Tibial nerve (tissue), 4 donors: ENCODE data around the gene PPIA. TPM values are rescaled to one million over a fixed set of nuclear protein-coding genes. Genes with fewer than 3 reads are reported as not detected.

Experiments
- DNase-seq, 2 donors: peaks; one replicate each; pipeline ENCODE4 v3.0.0-alpha.2; 2019; ENCODE audit warnings: low spot score in 2 of 2
- H3K27ac ChIP-seq, 4 donors: fragments of 200-600 bp; sonication (generic) in 3 of 4; one replicate each; pipeline ENCODE4 v1.5.1; 2017 to 2019; ENCODE audit warnings: mild to moderate bottlenecking in 1 of 4
- H3K27me3 ChIP-seq, 2 donors: fragments of 200-600 bp; sonication (generic) in 1 of 2; one replicate each; pipeline versions ENCODE4 v1.5.1 to v1.6.0; 2017 to 2019
- H3K36me3 ChIP-seq, 3 donors: fragments of 200-600 bp; sonication (generic); one replicate each; pipeline ENCODE4 v1.5.1; 2018 to 2019
- H3K4me1 ChIP-seq, 4 donors: fragments of 200-600 bp; sonication (generic) in 3 of 4; one replicate each; pipeline ENCODE4 v1.5.1; 2017 to 2019
- H3K4me3 ChIP-seq, 4 donors: fragments of 200-600 bp; sonication (generic) in 3 of 4; one replicate each; pipeline ENCODE4 v1.5.1; 2017 to 2019; ENCODE audit warnings: mild to moderate bottlenecking in 1 of 4, moderate library complexity in 1 of 4
- H3K9me3 ChIP-seq, 4 donors: fragments of 200-600 bp; sonication (generic) in 3 of 4; one replicate each; pipeline ENCODE4 v1.5.1; 2017 to 2019
- CTCF ChIP-seq, 5 experiments: fragments of 200-600 bp in 3 of 5; fragments of 450-650 bp in 2 of 5; sonication (generic) in 3 of 5; IDR thresholded peaks; one replicate each; pipeline ENCODE4 v1.5.1; 2016 to 2019; ENCODE audit warnings: antibody characterized with exemption in 5 of 5, mild to moderate bottlenecking in 3 of 5, moderate library complexity in 2 of 5
- EP300 ChIP-seq, 2 donors: sonication (generic); formaldehyde crosslinking; IDR thresholded peaks; one replicate each; pipeline ENCODE4 v1.6.1; 2017; ENCODE audit warnings: antibody characterized with exemption in 2 of 2, mild to moderate bottlenecking in 1 of 2
- POLR2A ChIP-seq, 2 donors: fragments of 450-650 bp; IDR thresholded peaks; one replicate each; pipeline ENCODE4 v1.6.1; 2017; ENCODE audit warnings: antibody characterized with exemption in 2 of 2, mild to moderate bottlenecking in 2 of 2, moderate library complexity in 2 of 2
- WGBS, 2 donors: methylation state at CpG; one replicate each; pipeline ENCODE4 v1.1.5; 2018; 5-methylcytosine and 5-hydroxymethylcytosine counted together
- total RNA-seq, 4 donors: library from RNA; depleted of rRNA; stranded (reverse); fragments of >200 nt; gene quantifications; one replicate each; pipeline ENCODE4 v1.1.0, GENCODE V29; 2016

Gene PPIA
- total RNA-seq, 4 donors from 2014 or later: 803 to 1,127 (median 967) TPM

DNA sequence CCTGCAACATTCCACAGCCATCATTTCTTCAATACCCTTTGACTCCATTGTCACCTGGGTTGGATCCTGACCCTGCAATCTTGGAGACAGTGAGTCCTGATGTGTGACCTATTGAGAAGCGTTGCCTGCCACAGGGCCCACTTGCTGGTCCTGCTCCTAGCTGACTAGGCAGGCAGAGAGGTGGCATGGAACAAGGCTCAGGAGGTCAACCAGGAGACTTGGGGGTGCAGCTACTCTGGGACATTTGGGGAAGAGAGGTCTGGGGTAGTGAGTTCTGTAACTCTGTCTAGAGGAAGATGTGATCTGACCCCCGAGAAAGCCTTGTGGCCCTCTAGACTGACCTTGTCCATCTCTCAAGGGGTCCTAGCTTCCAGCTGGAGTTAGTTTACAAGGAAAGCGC, 46.1 kb upstream of the PPIA start:
- Histone ChIP-seq H3K9me3 (no peaks in the 10 kb centered on the region), H3K27me3 (no peaks in the 10 kb centered on the region), H3K36me3 (no peaks in the 10 kb centered on the region), H3K4me1 (peaks cover 0 to 44% (median 24%) of the 10 kb centered on the region in 4 donors), H3K4me3 (no peak overlapping the region), H3K27ac (peak overlapping the region in 1 of 4 donors; percentile 97)
- TF ChIP-seq CTCF (IDR thresholded peaks at IDR 0.05) (no peak), POLR2A (IDR thresholded peaks at IDR 0.05) (no peak), EP300 (IDR thresholded peaks at IDR 0.05) (no peak)
- WGBS, 2 donors: 82 to 88% methylated on average over 3 of the region's 3 CpGs
- DNase-seq: no peak

GRCh38 chr7:44750921-44751571, 45.4 kb upstream of the PPIA start:
- H3K9me3 ChIP-seq: no peaks in the 10 kb centered on the region

DNA sequence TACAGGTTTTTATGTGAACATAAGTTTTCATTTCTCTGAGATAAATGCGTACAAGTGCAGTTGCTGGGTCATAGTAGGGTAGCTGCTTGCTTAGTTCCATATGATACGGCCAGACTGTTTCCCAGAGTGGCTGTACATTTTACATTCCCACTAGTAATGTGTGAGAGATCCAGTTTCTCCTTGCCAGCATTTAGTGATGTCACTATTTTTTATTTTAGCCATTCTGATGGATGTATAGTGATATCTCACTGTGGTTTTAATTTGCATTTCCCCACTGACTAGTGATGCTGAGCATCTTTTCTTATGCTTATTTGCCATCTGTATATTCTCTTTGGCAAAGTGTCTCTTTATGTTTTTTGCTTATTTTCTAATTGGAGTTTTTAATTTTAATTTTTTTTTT, 43.7 kb upstream of the PPIA start:
- H3K4me1 ChIP-seq: peaks cover 0 to 61% (median 29%) of the 10 kb centered on the region in 4 donors
- DNase-seq: no peak
- 89 to 92% methylated on average over 2 of the region's 2 CpGs for WGBS, 2 donors
- H3K4me3 ChIP-seq: no peak overlapping the region
- no peaks in the 10 kb centered on the region for H3K9me3 ChIP-seq
- TF ChIP-seq EP300 (IDR thresholded peaks at IDR 0.05) (no peak), POLR2A (IDR thresholded peaks at IDR 0.05) (no peak), CTCF (IDR thresholded peaks at IDR 0.05) (no peak)
- H3K36me3 ChIP-seq: peaks cover 0 to 17% (median 5%) of the 10 kb centered on the region in 3 donors
- H3K27me3 ChIP-seq: no peaks in the 10 kb centered on the region
- no peak overlapping the region for H3K27ac ChIP-seq

More at GRCh38 chr7:44750921-44751571, 45.4 kb upstream of the PPIA start:
- Histone ChIP-seq H3K4me3 (no peak overlapping the region), H3K36me3 (no peaks in the 10 kb centered on the region), H3K27me3 (no peaks in the 10 kb centered on the region), H3K4me1 (peaks cover 0 to 51% (median 27%) of the 10 kb centered on the region in 4 donors), H3K27ac (no peak overlapping the region)
- no peak for DNase-seq
- TF ChIP-seq EP300 (IDR thresholded peaks at IDR 0.05): no peak
- TF ChIP-seq CTCF (IDR thresholded peaks at IDR 0.05): no peak
- TF ChIP-seq POLR2A (IDR thresholded peaks at IDR 0.05): no peak
- WGBS, 2 donors: 49 to 53% methylated on average over 6 of the region's 6 CpGs

DNA sequence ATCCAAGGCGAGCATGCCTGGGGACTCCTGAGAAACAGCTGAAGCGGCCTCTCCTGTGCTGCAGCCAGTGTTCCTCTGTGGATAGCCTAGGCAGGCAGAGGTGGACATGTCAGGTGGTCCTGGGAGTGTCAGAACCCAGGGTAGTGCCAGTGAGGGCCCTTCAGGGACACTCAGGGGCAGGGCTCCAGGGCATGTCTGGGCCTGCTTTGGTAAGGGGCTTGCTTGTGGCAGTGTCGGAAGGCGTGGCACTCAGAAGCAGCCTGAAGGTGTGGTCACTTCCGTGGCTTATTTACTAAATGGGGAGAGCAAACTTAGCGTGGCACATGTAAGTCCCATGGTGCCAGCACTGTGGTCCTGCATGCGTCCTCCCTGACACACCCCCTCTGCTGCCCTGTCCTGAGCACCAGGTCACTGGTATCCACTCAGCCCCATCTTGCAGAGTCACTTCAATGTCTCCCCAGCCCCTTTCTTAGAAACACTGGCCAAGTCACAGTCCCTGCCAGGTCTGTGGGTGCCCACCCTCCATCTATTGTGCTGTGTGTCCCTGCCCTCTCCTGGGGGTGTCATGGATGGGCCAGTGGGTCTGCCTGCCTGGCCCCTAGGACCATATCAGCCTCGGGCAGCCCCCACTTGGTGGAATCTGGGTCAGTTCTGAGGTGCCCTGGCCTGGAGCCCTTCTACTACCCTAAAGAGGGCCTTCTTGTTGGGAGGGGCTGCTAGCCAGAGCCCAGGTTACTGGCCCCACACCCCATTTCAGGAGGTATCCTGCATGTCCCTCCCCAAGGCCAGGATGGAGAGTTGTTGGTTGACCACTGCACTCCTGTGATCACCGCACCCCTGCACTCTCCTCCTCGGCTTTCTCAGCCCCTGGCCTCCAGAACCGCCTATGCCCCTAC, 41.4 kb upstream of the PPIA start:
- 83 to 90% methylated on average over 9 to 10 of the region's 11 CpGs for WGBS, 2 donors
- peak overlapping the region in 2 of 4 donors; percentile 21 to 26 for H3K27ac ChIP-seq

More for the DNA sequence above, 41.4 kb upstream of the PPIA start:
- H3K4me3 ChIP-seq: no peak overlapping the region
- TF ChIP-seq POLR2A (IDR thresholded peaks at IDR 0.05): no peak
- no peak for TF ChIP-seq CTCF (IDR thresholded peaks at IDR 0.05)
- TF ChIP-seq EP300 (IDR thresholded peaks at IDR 0.05): no peak
- H3K9me3 ChIP-seq: no peaks in the 10 kb centered on the region
- H3K4me1 ChIP-seq: peaks cover 0 to 51% (median 22%) of the 10 kb centered on the region in 4 donors
- H3K27me3 ChIP-seq: no peaks in the 10 kb centered on the region
- H3K36me3 ChIP-seq: peaks cover 0 to 38% (median 5%) of the 10 kb centered on the region in 3 donors
- no peak for DNase-seq
